Forelimb muscle (tissue), 1 donor: ENCODE results near the gene TTC28. TPM values are rescaled to one million over a fixed set of nuclear protein-coding genes. Genes with fewer than 3 reads are reported as not detected.

Experiments used
- DNase-seq: peaks from one replicate; pipeline ENCODE4 v3.0.0-alpha.2; 2013; ENCODE audit warnings: low read depth
- polyA plus RNA-seq: library from polyadenylated mRNA; unstranded; fragments of 120-200 nt; gene quantifications from one replicate; pipeline ENCODE4 v1.2.1, GENCODE V29; 2013; ENCODE audit not compliant: insufficient read length

Gene TTC28
- polyA plus RNA-seq, 1 donor: 24.9 TPM

DNA sequence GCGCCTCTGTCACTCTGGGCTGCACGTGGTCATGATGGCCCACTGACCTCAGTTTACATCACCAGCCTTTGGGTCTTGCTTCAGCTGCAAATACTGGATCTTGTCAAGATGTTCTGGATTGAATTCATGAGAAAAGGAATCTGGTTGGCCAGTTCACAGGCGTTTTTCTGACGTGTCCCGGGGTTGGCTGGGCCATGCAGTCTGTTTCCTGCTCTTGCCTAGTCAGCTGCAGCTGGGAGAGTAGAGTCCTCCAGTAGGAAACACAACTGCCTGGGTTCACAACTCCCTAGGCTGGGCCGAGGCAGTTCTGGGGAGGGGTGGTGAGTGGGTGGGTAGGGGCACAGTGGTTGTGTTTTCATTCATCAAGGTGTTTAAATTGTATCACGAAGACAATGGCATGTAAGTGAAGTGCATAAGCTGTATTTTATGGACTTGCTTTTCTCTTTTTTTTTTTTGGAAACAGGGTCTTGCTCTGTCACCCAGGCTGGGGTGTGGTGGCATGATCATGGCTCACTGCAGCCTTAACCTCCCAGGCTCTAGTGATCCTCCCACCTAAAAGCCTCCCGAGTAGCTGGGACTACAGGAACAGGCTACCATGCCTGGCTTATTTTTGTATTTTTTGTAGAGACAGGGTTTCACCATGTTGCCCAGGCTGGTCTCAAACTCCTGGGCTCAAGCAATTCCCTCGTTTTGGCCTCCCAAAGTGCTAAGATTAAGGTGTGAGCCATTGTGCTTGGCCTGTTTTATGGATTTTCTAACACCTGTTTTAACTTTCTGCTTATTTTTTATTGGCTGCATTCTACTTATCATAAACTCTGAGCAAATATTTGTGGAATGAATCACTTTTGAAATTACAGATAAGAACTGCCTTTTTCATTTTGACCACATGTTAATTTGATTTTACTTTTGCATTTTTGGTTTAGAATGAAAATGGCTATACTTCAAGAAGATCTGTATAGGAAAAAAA is 706.6 kb downstream of the TTC28 start:
- DNase-seq: no peak

DNA sequence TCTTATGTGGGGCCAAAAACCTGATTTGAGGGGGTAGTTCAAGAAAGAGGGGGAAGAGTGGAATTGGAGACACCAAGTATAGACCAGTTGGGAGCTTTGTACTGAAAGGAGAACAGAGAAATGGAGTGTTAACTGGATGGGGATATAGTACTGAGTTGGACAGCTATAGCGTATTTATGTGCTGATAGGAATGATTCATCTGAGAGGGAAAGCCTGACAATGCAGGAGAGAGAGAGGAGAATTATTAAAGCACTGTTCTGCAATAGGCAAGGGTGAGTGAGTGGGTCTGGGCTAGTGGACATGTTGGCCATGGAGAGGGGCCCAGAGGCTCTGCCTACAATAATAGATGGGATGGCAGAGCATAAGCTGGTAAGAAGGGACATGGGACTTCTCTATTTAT is 707.7 kb downstream of the TTC28 start:
- no peak for DNase-seq

DNA sequence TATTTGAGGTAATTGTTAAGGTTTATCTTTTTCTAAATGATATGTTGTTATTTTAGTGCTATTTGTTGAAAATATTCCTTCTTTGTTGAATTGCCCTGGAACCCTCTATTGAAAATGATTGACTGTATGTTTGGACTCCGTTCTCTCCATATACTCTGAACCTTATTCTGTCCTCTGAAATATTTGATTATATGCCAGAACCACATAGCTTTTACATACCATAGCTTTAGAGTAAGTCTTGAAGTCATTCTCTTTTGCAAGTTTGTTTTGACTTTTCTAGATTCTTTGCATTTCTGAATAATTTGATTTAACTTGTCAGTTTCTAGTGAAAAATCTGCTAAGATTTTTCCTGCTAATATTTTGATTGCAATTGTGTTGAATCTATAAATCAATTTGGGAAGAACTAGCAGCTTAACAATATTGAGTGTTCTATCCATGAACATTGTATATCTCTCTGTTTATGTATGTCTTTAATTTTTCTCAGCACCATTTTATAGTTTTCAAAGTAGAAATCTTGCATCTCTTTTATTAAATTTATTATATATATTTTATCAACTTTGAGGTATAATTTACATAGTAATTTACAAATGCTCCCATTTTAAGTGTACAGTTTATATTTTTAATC is 708.9 kb downstream of the TTC28 start:
- DNase-seq: no peak

DNA sequence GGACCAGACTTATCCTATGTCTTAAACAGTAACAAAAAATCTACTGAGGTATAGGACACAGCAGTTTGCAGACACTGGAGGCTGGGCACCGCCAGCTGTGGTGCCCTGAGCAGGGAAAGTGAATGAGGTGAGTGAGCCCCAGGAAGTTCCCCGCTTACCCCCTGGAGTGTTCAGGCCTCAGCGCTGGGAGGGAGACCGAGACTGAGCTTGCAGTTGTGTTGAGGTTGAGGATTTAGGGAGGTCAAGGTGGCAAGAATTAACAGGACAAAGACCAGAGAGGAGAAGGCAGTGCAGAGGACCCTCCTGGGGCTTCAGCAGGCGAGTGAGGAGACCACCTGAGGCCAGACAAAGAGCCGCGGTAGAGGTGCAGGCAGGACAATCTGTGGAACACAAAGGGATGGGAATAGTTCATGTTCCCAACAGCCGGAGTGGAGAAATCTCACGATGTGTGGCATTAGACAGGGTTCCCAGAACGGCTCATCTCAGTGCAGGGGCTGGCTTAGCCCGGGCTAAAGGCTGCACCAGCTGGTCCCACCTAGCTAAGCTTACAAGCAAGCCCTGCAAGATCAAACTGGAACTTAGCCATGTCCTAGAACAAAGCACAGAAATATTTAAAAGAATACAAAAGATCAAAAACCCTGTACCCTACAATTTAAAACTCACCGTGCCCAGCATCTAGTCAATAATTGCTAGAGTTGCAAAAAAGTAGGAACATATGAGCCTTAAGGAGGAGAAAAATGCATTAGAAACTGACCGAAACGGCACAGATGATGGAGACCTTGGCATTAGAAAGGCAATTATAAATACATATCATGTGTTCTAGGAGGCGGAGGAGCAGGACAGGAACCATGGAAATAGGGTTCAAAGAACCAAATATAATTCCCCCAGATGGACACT is 713.2 kb downstream of the TTC28 start:
- no peak for DNase-seq

DNA sequence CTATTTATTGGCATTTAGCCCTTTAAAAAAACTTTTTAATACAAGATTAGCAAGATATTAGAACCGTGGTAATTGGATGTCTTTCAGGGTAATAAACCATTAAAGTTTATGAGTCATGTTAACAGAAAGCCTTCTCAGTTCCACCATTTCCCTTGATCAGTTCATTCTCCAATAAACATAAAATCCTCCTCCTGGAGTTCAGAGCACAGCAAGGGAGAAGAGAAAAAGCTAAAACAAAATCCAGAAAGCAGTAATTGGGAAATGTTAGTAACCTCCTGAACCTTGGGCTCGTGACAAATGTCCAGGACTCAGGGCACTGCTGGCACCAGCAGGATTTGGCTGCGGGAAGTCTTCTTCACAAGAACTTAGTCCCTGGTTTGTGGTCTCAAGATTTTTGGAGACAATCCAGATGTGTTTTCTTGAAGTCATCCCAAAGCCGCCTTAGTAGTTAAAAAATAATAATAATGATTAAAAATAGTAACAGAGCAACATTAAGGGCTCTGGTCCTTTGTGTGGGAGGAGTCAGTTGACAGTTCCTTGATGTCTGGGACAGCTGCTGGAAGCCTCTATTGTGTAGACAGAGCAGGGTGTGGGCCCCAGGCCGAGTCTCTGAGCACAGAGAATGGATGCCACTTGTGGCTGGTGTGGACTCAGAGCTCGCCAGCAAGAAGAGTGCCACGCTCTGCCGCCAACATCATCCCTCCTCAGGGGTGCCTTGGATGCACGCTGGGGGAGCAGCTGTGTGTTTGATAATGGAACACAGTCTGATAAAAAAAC is 717.2 kb downstream of the TTC28 start:
- DNase-seq: no peak

DNA sequence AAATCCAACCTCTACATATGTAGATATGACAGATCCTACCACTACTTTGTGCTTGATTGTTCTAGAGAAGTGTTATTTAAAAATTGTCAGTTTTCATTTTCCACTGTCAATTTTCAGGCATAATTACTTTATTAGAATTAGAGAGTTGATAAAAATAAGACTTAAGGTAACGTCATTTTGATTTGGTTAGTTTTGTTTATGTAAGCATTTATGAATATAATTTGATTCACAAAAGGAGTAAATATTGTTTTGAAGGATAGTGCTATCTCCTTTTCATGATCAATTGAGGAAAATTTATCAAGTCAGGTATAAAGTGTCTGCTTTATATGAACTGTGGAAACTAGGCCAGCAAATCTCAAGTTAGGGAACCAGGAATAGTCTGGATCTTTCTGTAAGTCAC is 718.0 kb downstream of the TTC28 start:
- DNase-seq: no peak

DNA sequence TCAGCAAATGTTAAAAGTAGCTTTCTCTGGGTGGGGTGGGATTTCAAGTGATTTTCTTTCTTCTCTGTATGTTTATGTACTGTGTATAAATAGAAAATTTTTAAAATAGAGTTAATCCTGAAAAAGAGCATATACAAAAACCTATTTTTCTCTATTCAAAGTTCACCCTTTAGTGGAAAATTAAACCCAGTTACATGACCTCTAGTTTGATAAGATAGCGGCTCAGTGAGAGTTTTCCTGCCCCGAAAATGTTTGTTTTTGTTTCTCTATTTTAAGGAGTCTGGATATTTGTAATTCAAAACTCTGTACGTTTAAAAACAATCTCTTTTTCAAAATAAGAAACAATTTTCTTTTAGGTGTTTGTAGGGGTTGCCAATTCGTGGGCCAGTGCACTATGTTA is 718.5 kb downstream of the TTC28 start:
- DNase-seq: no peak

DNA sequence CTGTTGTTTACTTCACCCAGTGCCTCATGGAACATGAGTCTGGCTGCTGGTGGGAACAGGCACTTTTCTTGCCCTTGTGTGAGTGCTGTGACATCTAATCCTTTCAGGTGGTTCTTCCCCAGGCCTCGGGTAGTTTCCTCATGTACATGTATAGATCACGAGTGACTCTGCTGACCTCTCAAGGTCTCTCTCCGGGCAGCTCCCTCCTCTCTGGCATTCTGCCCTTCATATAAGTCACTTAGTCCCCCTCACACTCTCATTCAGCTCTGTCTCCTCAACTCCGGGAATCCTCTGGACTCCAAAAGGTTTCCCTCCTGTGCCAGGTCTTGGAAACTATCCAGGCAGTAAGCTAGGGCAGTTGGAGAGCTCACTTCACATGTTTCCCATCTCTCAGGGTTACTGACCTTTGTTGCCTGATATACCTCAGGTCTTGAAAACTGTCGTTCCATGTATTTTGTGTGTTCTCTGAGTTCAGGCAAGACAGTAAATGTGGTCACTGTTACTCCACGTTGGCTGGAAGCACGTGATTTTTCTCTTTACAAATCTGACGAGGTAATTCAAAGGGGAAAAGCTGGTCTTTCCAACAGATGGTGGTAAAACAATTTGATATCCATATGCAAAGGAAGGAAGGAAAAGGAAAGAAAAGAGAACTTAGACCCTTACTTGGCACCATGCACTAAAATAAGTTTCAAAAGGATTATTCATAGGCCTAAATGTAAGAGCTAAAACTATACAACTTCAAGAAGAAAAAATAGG is 720.1 kb downstream of the TTC28 start:
- no peak for DNase-seq

DNA sequence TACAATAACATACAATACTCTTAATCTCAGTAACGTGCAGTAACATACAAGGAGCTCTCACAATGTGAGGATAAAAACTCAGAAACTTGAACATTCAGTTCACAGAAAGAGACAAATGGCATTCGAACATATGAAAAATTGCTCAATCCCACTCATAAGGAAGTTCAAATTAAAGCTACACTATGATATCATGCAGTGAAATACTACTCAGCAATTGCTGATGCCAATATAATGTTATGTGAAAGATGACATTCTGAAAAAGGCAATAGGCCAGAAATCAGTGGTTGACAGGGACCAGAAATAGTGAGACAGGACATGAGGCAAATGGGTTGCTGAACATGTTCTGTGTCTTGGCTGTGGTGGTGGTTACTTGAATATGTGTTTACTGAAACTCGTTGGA is 726.9 kb downstream of the TTC28 start:
- no peak for DNase-seq

DNA sequence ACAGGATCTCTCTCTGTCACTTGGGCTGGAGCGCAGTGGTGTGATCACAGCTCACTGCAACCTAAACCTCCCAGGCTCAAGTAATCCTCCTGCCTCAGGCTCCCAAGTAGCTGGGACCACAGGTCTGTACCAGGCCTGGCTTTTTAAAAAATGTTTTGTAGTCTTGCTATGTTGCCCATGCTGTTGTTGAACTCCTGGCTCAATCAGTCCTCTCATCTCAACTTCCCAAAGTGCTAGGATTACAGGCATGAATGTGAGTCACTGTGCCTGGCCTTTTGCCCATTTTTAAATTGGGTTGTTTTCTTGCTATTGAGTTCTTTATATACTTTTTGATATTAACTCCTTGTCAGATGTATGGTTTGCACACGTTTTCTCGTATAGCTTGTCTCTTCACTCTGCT is 727.5 kb downstream of the TTC28 start:
- no peak for DNase-seq

DNA sequence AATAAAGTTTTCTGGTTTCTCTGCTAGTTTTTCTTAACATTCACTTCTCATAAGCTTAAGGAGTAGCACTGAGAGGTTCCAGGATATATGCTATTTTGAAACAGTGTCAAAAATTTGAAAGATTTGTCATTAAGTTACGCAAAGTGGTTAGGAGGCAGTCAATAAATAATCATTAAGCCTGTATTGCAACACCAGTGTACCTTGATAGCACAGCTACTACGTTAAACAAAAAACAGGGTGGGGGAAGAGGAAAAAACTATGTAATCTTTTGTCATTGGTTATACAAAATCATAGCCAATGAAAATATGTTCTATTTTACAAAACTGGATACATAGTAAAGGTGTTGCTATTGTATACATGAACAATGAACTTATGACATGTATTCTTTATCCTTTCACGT is 730.2 kb downstream of the TTC28 start:
- DNase-seq: no peak

DNA sequence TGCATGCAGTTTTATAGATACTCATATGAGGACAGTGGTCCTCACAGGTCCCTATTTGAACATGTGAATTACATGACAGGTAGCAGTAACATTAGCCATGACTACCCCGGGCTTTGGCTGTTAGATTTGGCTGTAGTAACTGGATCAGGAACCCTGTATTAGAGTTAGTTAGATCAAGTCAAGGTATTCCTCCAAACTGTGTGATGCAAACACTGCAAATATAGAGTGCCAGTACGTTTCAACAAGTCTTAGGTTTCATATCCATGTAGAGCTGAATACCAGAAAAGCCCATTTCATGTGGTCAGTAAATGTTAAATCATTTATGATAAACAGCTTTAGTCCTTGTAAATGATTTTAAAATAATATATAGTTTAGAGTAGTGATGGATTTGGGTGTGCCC is 731.1 kb downstream of the TTC28 start:
- DNase-seq: no peak

DNA sequence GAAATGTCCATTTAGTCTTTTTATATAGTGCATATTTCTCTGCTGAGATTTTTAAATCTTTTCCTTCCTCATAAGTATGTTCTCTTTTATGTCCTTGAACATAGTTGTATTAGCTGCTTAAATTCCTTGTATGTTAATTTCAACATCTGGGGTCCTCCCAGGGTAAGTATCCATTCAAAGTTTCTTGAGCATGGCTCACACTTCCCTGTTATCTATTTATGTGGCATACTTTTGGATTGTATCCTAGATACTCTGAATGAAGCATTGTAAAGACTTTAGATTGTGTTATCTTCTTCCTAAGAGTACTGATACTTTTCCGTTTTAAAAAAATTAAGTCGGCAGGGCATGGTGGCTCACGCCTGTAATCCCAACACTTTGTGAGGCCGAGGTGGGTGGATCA is 732.2 kb downstream of the TTC28 start:
- DNase-seq: no peak

DNA sequence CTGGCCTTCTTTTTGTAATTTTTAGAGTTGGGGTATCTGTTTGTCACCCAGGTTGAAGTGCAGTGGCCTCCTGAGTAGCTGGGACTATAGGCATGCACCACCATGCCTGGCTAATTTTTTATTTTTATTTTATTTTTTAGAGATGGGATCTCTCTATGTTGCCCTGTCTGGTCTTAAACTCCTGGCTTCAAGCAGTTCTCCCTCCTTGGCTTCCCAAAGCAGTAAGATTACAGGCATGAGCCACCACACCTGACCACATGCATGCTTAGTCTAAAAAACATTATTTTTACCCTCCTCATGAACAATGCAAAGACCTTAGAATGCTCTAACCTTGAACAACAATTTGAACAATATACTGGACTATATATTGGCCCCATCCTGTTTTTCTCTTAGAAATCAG is 738.5 kb downstream of the TTC28 start:
- no peak for DNase-seq

DNA sequence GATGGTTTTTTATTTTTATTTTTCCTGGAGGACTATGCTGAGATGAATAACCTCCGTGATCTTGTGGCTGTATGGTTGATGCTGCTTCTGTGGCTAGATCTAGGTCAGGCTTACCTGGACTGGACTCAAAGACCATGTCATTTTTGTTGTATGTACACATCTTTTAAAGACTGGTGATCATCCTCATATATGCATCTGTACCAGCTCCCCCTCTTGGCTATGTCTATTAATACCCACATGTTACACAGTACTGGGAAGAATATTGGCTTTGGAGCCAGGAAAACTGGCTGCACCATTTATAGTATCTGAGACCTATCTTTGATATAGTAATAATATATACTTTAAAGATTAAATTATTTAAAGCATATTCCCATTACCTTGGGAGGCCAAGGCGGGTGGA is 742.2 kb downstream of the TTC28 start:
- DNase-seq: no peak

DNA sequence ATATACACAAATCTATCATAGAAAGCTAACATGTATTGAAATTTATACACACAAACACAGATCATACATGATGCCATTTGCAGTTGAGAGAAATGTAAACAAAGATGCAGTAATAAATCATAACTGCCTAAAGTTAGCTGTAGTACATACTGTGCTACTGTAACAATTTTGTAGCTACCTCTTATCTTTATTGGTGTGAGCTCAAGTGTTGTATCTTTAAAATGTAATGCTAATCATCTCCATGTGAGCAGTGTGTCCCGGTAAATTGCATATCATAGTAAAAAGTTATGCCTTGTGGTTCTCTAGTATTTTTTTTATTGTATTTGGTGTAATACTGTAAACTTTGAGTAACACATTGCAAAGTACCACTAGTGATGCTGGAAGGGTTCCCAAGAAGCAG is 743.7 kb downstream of the TTC28 start:
- DNase-seq: no peak

DNA sequence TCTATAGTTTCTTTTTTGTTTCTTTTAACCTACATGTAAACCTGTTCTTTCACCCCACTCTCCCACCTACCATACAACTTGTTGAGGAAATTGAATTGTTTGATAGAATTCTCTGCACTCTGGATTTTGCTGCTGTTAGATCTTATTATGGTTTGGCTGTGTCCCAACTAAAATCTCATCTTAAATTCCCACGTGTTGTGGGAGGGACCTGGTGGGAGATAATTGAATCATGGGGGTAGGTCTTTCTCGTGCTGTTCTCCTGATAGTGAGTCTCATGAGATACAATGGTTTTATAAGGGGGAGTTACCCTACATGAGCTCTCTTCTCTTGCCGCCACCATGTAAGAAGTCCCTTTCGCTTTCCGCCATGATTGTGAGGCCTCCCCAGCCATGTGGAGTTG is 745.6 kb downstream of the TTC28 start:
- DNase-seq: no peak

DNA sequence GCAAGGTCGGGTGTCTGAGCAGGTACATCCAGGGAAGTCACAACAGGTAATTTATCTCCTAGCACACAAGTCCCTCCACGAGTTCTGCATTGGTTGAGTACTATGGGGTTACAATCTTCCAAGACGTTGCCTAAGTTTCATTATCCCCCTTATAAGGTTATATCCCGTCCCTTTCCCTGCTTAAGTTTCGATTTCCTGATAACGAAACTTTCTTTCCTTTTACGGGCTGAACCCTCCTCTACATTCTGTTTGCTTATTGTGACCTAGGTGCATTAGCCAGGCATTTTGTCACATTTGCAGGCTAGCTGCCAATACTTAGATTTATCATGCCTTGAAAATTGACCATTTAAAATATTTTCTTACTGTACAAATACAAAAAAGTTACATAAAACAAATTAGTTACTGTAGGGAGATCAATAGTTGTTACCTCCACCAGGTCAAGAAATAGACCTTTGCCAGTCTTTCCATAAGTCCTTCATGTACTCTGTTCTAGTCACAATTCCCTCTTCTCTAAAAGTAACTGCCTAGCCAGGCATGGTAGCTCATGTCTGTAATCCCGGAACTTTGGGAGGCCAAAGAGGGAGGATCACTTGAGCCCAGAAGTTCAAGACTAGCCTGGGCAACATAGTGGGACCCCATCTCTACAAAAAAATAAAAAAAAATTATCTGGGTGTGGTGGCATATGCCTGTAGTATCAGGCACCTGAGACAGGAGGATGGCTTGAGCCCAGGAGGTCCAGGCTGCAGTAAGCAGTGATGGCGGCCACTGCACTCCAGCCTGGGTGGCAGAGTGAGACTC is 746.3 kb downstream of the TTC28 start:
- DNase-seq: no peak

DNA sequence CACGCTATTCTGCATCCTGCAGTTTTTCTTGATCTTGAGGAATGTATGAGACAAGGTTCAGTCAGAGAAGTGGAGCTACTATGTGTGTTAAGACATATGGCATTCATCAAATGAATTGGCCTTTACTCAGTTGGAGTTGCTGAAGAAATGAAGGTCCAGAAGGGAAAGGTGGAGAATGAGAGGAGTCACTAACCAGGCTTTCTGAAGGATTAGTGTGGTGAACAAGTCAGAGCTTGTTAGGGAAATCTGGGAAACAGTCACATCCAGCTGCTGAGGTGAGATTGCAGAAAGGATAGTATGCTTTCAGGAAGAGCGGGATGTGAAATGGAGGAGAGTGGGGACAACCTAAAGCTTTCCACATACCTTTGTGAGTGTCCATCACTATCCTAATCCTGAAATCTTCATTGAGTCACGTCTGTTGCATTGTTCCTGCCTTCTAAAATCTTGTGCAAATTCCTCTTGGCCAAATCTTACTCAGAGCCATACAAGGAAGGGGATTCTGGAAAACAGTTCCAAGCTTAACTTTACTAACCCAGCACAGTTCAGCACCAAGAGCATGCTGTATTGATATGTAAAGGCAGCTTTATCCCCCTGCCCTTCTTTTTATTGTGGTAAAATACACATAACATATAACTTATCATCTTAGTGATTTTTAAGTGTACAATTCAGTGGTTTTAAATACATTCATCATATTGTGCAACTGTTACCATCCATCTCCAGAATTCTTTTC is 749.1 kb downstream of the TTC28 start:
- DNase-seq: no peak
